G401.6 (cell line): ENCODE measurements around the gene HMG20A.
A peak's percentile ranks its signal among the peaks of the same experiment; 100 is the strongest.
"Not testable (repeated sequence)": the region's sequence is repeated elsewhere in the genome, so short reads cannot be mapped to it uniquely, and the experiment has no call there.

ENCODE experiments used
- FAIRE-seq: peaks from 2 replicates; lab custom pipeline; 2012; peaks lifted over from hg19 to GRCh38; lab: Jason Lieb, UNC

The HMG20A gene

GRCh38 chr15:77420610-77421369, at the start of gene HMG20A:
TSS of gene HMG20A (plus strand) at chr15:77420888. CDS start at chr15:77458408, 37,520 bp downstream.
- peak; percentile 67 for FAIRE-seq

GRCh38 chr15:77371850-77372563, 48.7 kb upstream of the HMG20A start:
- FAIRE-seq, result no peak

- FAIRE-seq, result no peak
Observed at GRCh38 chr15:77373441-77373840, 47.2 kb upstream of the HMG20A start.

GRCh38 chr15:77375133-77375532, 45.6 kb upstream of the HMG20A start:
- no peak for FAIRE-seq

DNA sequence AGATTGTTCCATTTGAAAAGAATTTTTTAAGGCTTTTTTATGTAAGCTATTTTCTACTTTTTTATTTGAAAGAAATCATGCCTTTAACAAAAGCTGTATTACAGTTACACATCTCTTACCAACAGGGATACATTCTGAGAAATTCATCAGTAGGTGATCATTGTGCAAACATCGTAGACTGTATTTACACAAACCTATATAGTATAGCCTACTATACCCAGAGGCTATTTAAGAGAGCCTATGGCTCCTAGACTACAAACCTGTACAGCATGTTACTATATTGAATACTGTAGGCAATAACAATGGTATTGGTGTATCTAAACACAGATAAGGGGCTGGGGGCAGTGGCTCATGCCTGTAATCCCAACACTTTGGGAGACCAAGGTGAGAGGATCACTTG, 43.9 kb upstream of the HMG20A start:
- peak; percentile 3 for FAIRE-seq

DNA sequence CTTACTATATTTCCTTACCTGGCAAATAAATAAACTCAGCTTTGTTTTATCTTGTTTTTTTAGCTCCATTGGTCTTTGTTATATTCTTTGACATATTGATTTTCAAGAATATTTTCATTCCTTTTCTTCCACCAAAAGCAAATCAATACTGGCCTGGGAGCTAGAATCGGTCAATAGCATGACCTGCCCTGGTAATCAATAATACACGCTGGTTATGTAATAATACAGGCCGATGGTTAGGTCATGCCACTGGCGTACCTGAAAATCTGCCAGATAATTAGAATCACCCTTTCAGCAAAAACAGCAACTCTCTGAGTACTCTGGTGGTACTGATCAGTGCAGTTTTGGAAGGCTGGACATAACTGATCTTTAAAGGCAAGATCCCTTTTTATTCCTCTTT, 40.7 kb upstream of the HMG20A start:
- FAIRE-seq, result no peak

- FAIRE-seq, result no peak
Observed at GRCh38 chr15:77384086-77384485, 36.6 kb upstream of the HMG20A start.

- peak; percentile 33 for FAIRE-seq
Observed at GRCh38 chr15:77384589-77385359, 35.9 kb upstream of the HMG20A start.

DNA sequence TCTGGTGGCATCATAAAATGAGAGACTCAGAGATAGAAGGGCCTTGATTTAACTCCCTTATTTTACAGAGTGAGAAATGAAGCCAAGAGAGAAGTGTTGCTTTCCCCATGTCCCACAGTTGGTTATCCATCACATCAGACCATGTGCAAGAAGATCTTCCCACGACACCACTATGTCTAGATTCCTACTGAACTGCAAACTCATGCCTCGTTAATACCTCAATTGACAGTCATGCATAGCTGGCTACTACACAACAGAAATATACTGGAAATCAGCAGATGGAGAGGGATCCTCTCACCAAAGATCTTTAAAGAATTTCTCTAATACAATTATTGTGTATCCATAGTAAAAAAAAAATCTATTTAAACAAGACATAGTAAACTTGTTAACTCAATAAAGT, 34.1 kb upstream of the HMG20A start:
- no peak for FAIRE-seq

GRCh38 chr15:77387365-77388105, 33.2 kb upstream of the HMG20A start:
- no peak for FAIRE-seq

- no peak for FAIRE-seq
Observed at GRCh38 chr15:77391372-77391951, 29.2 kb upstream of the HMG20A start.

GRCh38 chr15:77392762-77393470, 27.8 kb upstream of the HMG20A start:
- no peak for FAIRE-seq

DNA sequence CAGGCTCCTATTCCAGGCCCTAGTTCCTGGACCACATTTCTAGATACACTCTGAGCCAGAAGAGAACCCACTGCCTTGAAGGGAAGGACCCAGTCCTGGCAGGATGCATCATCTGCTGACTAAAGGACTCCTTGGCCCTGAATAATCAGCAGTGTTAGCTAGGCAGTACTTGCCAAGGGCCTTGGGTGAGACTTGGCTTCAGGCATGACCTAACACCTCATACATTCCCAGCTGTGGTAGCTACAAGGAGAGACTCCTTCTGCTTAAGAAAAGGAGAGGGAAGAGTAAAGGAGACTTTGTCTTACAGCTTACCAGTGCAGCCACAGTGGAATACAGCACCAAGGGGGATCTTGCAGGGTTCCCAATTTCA, 27.2 kb upstream of the HMG20A start:
- no peak for FAIRE-seq

- FAIRE-seq, result no peak
Observed at GRCh38 chr15:77395013-77395774, 25.5 kb upstream of the HMG20A start.

GRCh38 chr15:77396692-77397091, 24.0 kb upstream of the HMG20A start:
- FAIRE-seq, result no peak

- no peak for FAIRE-seq
Observed at GRCh38 chr15:77398927-77399326, 21.8 kb upstream of the HMG20A start.

GRCh38 chr15:77400258-77400657, 20.4 kb upstream of the HMG20A start:
- no peak for FAIRE-seq

DNA sequence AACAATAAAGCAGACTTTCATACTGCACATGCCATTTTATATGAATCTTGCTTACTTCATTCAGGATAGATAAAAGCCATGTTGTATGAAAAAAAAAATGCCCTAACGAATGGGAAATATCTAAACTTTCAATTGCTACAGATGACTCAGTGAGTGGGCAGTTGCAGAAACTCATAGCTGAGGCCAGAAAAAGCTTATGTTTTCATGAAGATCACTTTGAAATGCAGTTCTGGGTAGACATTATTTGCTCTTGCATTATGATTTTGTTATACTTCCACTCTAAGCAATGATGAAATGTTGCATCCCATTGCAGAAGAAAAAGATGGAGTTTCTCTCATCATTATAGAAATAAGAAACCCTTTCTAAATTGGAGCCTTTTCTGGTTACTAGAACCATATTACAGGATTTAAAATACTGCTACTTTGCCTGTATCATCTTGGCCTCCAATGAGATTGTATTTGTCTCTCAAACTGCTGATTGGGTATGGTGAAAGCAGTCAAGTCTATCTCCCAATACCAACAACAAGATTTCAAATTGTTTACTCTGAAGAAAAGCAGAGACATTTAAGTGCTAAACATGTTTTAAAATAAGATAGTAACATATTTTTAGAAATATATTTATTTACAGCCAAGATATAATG, 17.8 kb upstream of the HMG20A start:
- FAIRE-seq, result no peak

- not testable (repeated sequence) for FAIRE-seq
Observed at GRCh38 chr15:77406173-77406759, 14.4 kb upstream of the HMG20A start.

DNA sequence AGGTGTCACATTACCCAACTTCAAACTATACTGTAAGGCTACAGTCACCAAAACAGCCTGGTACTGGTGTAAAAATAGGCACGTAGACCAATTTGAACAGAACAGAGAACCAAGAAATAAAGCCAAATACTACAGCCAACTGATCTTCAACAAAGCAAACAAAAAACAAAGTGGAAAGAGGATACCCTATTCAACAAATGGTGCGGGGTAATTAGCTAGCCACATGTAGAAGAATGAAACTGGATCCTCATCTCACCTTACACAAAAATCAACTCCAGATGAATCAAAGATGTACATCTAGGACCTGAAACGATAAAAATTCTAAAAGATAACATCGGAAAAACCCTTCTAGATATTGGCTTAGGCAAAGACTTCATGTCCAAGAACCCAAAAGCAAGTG, 13.8 kb upstream of the HMG20A start:
- no peak for FAIRE-seq
